SK-N-SH (cell line): Measurements from ENCODE around the gene MIF. TPM values are rescaled to one million over a fixed set of nuclear protein-coding genes. Genes with fewer than 3 reads are reported as not detected.
A peak's percentile ranks its signal among the peaks of the same experiment; 100 is the strongest.

Source experiments
- CTCF ChIA-PET: fragments of 300-600, 350-600 bp; formaldehyde crosslinking; extraction: SDS; loops from one replicate; lab custom pipeline; 2021; lab: Yijun Ruan, JAX
- POLR2A ChIA-PET: fragments of 350-600 bp; sonication (Branson Sonifier 250); formaldehyde crosslinking; extraction: SDS; loops from one replicate; lab custom pipeline; 2020; ENCODE audit warnings: antibody characterized with exemption, inconsistent platforms; lab: Yijun Ruan, JAX
- DNase-seq: peaks from one replicate; pipeline ENCODE4 v3.0.0; 2012
- H2AFZ ChIP-seq: fragments of 200-600 bp; sonication (generic); 2 replicates; pipeline ENCODE4 v1.8.1; 2016; ENCODE audit warnings: antibody characterized with exemption, mild to moderate bottlenecking, low read depth
- H3F3A ChIP-seq: fragments of 200-600 bp; sonication (generic); replicated peaks from 2 replicates; pipeline ENCODE3; 2016; ENCODE audit warnings: antibody characterized with exemption, mild to moderate bottlenecking; ENCODE audit not compliant: insufficient read depth
- H3K27ac ChIP-seq, 2 experiments: fragments of 200-500 bp in 1 of 2; fragments of 200-600 bp in 1 of 2; sonication (Bioruptor generic) in 1 of 2; sonication (generic), shearing (Covaris generic) in 1 of 2; 2 replicates each; pipeline versions ENCODE4 v1.5.1 to v1.6.1; 2014 to 2016; ENCODE audit warnings: low read depth in 2 of 2, inconsistent platforms in 1 of 2, low read length in 1 of 2, mild to moderate bottlenecking in 1 of 2, mixed read lengths in 1 of 2
- H3K27me3 ChIP-seq: fragments of 200-600 bp; sonication (generic), shearing (Covaris generic); 2 replicates; pipeline ENCODE4 v1.6.1; 2016; ENCODE audit warnings: mixed run types; ENCODE audit not compliant: insufficient read depth
- H3K36me3 ChIP-seq, 2 experiments: fragments of 200-500 bp in 1 of 2; fragments of 200-600 bp in 1 of 2; sonication (Bioruptor generic) in 1 of 2; sonication (generic) in 1 of 2; replicated peaks in 1 of 2; 2 replicates each; pipeline versions ENCODE3 to v1.5.1; 2014 to 2016; ENCODE audit warnings: low read length in 1 of 2, mild to moderate bottlenecking in 1 of 2; ENCODE audit not compliant: insufficient read depth in 2 of 2, control insufficient read depth in 1 of 2
- H3K4me1 ChIP-seq, 2 experiments: fragments of 200-500 bp in 1 of 2; fragments of 200-600 bp in 1 of 2; sonication (Bioruptor generic) in 1 of 2; sonication (generic), shearing (Covaris generic) in 1 of 2; 2 replicates each; pipeline versions ENCODE4 v1.5.1 to v1.6.1; 2014 to 2016; ENCODE audit warnings: low read depth in 1 of 2, low read length in 1 of 2, mixed run types in 1 of 2; ENCODE audit not compliant: insufficient read depth in 2 of 2, control insufficient read depth in 1 of 2
- H3K4me2 ChIP-seq: fragments of 200-600 bp; sonication (generic), shearing (Covaris generic); 2 replicates; pipeline ENCODE4 v1.6.1; 2017; ENCODE audit warnings: mixed run types
- H3K4me3 ChIP-seq, 2 experiments: fragments of 200-500 bp in 1 of 2; fragments of 200-600 bp in 1 of 2; sonication (Bioruptor generic) in 1 of 2; sonication (generic), shearing (Covaris generic) in 1 of 2; 2 replicates each; pipeline versions ENCODE4 v1.5.1 to v1.8.1; 2014 to 2016; ENCODE audit warnings: low read depth in 2 of 2, inconsistent platforms in 1 of 2, low read length in 1 of 2, mild to moderate bottlenecking in 1 of 2, mixed read lengths in 1 of 2, moderate library complexity in 1 of 2
- H3K79me2 ChIP-seq: fragments of 200-600 bp; sonication (generic); 2 replicates; pipeline ENCODE4 v1.8.1; 2017; ENCODE audit warnings: mild to moderate bottlenecking; ENCODE audit not compliant: insufficient read depth
- H3K9ac ChIP-seq: fragments of 200-600 bp; sonication (generic); 2 replicates; pipeline ENCODE4 v1.6.1; 2017; ENCODE audit warnings: mixed run types
- H3K9me2 ChIP-seq: fragments of 200-600 bp; sonication (generic); 2 replicates; pipeline ENCODE4 v1.6.1; 2017; ENCODE audit warnings: mixed run types
- H3K9me3 ChIP-seq: fragments of 200-600 bp; sonication (generic); 2 replicates; pipeline ENCODE4 v1.6.1; 2017; ENCODE audit warnings: mixed run types, mild to moderate bottlenecking, moderate library complexity
- H4K20me1 ChIP-seq: fragments of 200-600 bp; sonication (generic); 2 replicates; pipeline ENCODE4 v1.6.1; 2017; ENCODE audit warnings: mild to moderate bottlenecking, mixed run types; ENCODE audit not compliant: insufficient read depth
- ELF1 ChIP-seq: IDR thresholded peaks from 2 replicates; pipeline ENCODE4 v1.4.0; 2012
- EZH2phosphoT487 ChIP-seq: fragments of 200-600 bp; sonication (generic); IDR thresholded peaks from 2 replicates; pipeline ENCODE4 v1.6.1; 2017; ENCODE audit warnings: low read depth, mixed run types, mild to moderate bottlenecking, antibody characterized with exemption, moderate library complexity, borderline replicate concordance
- FOSL2 ChIP-seq: IDR thresholded peaks from 2 replicates; pipeline ENCODE4 v1.4.0; 2012; ENCODE audit warnings: low read depth, mild to moderate bottlenecking, moderate library complexity, borderline replicate concordance
- FOXJ3 ChIP-seq: sonication (generic); formaldehyde crosslinking; IDR thresholded peaks from 2 replicates; pipeline ENCODE4 v1.5.1; 2020; ENCODE audit warnings: mild to moderate bottlenecking, missing genetic modification reagents
- FOXM1 ChIP-seq: IDR thresholded peaks from 2 replicates; pipeline ENCODE4 v1.4.0; 2012; ENCODE audit warnings: low read depth, mild to moderate bottlenecking
- GABPA ChIP-seq: IDR thresholded peaks from 2 replicates; pipeline ENCODE4 v1.4.0; 2012; ENCODE audit warnings: low read depth, mild to moderate bottlenecking
- GATA2 ChIP-seq: sonication (generic); formaldehyde crosslinking; IDR thresholded peaks from 2 replicates; pipeline ENCODE4 v1.5.0; 2020; ENCODE audit warnings: mild to moderate bottlenecking, missing genetic modification reagents
- MEF2A ChIP-seq: IDR thresholded peaks from 2 replicates; pipeline ENCODE4 v1.4.0; 2012; ENCODE audit warnings: low read depth, borderline replicate concordance
- MXI1 ChIP-seq: IDR thresholded peaks from 2 replicates; pipeline ENCODE4 v1.6.1; 2012; ENCODE audit warnings: mild to moderate bottlenecking, low read depth, low read length, improper control_type of control experiment
- RAD21 ChIP-seq: IDR thresholded peaks from 2 replicates; pipeline ENCODE4 v1.6.1; 2012; ENCODE audit warnings: mild to moderate bottlenecking, low read length
- RCOR1 ChIP-seq: fragments of 150-350 bp; IDR thresholded peaks from 2 replicates; pipeline ENCODE4 v1.6.1; 2017; ENCODE audit warnings: antibody characterized with exemption, low read length
- RXRA ChIP-seq: IDR thresholded peaks from 2 replicates; pipeline ENCODE4 v1.4.0; 2012; ENCODE audit warnings: low read depth, mild to moderate bottlenecking, borderline replicate concordance
- SIN3A ChIP-seq: IDR thresholded peaks from 2 replicates; pipeline ENCODE4 v1.6.1; 2012; ENCODE audit warnings: low read depth, mild to moderate bottlenecking, low read length, moderate library complexity, borderline replicate concordance
- TAF1 ChIP-seq: IDR thresholded peaks from 2 replicates; pipeline ENCODE4 v1.6.1; 2012; ENCODE audit warnings: low read depth, mild to moderate bottlenecking, low read length, moderate library complexity, borderline replicate concordance
- TCF12 ChIP-seq: IDR thresholded peaks from 2 replicates; pipeline ENCODE4 v1.4.0; 2012
- TEAD4 ChIP-seq: IDR thresholded peaks from 2 replicates; pipeline ENCODE4 v1.4.0; 2012; ENCODE audit warnings: mild to moderate bottlenecking, borderline replicate concordance; ENCODE audit not compliant: insufficient read depth
- YY1 ChIP-seq: IDR thresholded peaks from 2 replicates; pipeline ENCODE4 v1.4.0; 2012; ENCODE audit warnings: low read depth, mild to moderate bottlenecking
- WGBS: methylation state at CpG from one replicate; pipeline ENCODE4 v1.1.6; 2017; ENCODE audit warnings: low lambda C conversion rate; 5-methylcytosine and 5-hydroxymethylcytosine counted together
- polyA plus RNA-seq, 3 experiments: library from polyadenylated mRNA; depleted of rRNA; stranded (reverse); fragments of >200 nt; gene quantifications; 2 replicates each; pipeline ENCODE4 v1.2.3, GENCODE V29; 2012
- TF ChIP-seq, protein P1 (sequence below): IDR thresholded peaks from 2 replicates; pipeline ENCODE4 v1.6.1; 2012; ENCODE audit warnings: mild to moderate bottlenecking, low read depth, low read length, moderate library complexity
- TF ChIP-seq, protein P2 (sequence below): IDR thresholded peaks from 2 replicates; pipeline ENCODE4 v1.4.0; 2012; ENCODE audit warnings: low read depth, borderline replicate concordance
- TF ChIP-seq, protein P3 (sequence below): IDR thresholded peaks from 2 replicates; pipeline ENCODE4; 2012
- TF ChIP-seq, protein P4 (sequence below): fragments of 150-350 bp; IDR thresholded peaks from 2 replicates; pipeline ENCODE4 v1.6.1; 2017; ENCODE audit warnings: antibody characterized with exemption, low read length, low read depth, borderline replicate concordance
- TF ChIP-seq, protein P5 (sequence below): IDR thresholded peaks from 2 replicates; pipeline ENCODE4 v1.4.0; 2012; ENCODE audit warnings: low read depth
- TF ChIP-seq, protein P6 (sequence below): fragments of 200-600 bp; sonication (generic); IDR thresholded peaks from 2 replicates; pipeline ENCODE4 v1.6.1; 2017; ENCODE audit warnings: antibody characterized with exemption, mild to moderate bottlenecking, moderate library complexity

MIF gene
- polyA plus RNA-seq, 1 of the 3 experiments (the other 2 are of a cell fraction): 565 TPM

DNA sequence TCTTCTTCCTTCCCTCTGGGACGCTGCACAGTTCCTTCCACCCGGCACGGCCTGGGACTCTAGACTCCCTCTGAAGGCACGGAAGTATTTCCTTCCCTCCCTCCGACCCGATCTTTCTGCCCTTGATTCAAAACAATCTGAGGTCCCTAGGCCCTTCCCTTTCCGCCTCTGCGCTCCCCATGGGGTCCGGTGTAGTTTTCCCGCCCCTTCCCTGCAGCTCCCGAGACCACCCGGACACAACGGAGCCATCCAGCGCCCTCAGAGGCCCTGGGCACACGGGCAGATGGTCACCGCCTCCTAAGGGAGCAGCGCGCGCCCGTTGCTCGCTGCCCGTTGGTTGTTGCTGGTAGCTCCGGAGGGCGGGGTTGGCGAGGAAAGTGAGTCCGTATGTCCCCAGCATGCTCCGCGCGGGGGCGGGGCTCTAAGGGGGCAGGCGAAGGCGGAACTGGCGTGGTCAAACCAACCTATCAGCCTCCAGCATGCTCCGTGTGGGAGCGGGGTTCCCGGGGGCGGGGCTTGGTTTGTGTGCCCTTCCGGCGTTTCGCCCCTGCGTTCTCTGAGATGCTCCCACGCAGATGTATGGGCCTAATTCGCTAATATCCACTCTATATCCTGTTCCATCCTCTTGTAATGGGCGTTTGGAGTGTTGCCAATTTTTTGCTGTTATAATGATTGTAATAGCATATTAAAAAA lies 19.6 kb downstream of the MIF start:
- Histone ChIP-seq H3K4me2 (peak overlapping the region; percentile 84), H3K4me1 (peaks cover 0 to 6% of the 10 kb centered on the region in 2 experiments; a peak in 2 of 4 replicates), H2AFZ (peak overlapping the region; percentile 84), H3K9me2 (no peaks in the 10 kb centered on the region), H3K27me3 (no peaks in the 10 kb centered on the region), H4K20me1 (no peaks in the 10 kb centered on the region), H3K79me2 (no peaks in the 10 kb centered on the region), H3K9ac (peak overlapping the region; percentile 79), H3K4me3 (peak overlapping the region; percentile 68), H3K36me3 (no peaks in the 10 kb centered on the region), H3K27ac (peak overlapping the region; percentile 77 to 97), H3K9me3 (no peaks in the 10 kb centered on the region), H3F3A (peaks cover 14% of the 10 kb centered on the region)
- DNase-seq: peak; percentile 98
- ChIA-PET CTCF (interaction anchor here (0.6 to 2.0 kb wide), 6 partner anchors 11 to 75 kb away, joined by 3 to 8 read pairs (median 5); partner anchors contain the start of genes DERL3 and MIF), POLR2A (interaction anchor here (1.0 to 2.6 kb wide), 5 partner anchors 11 to 56 kb away, joined by 3 to 15 read pairs (median 7); partner anchors contain the start of gene MIF)
- WGBS: 8% methylated on average over 18 of the region's 44 CpGs
- TF ChIP-seq FOXJ3 (CRISPR knock-in tag) (peak; percentile 75), TCF12 (no peak; the same call in 1 of the 2 replicates), RXRA (no peak), FOSL2 (no peak), TEAD4 (no peak), SIN3A (no peak), RAD21 (no peak), EZH2phosphoT487 (no peak), MXI1 (peak; percentile 84; the same call in 1 of the 2 replicates), RCOR1 (no peak), FOXM1 (no peak), GABPA (peak; percentile 63; the same call in 1 of the 2 replicates), ELF1 (peak; percentile 75), TAF1 (peak; percentile 73), MEF2A (no peak), GATA2 (CRISPR knock-in tag) (no peak), YY1 (peak; percentile 65; the same call in 1 of the 2 replicates)
- TF ChIP-seq, protein P1, sequence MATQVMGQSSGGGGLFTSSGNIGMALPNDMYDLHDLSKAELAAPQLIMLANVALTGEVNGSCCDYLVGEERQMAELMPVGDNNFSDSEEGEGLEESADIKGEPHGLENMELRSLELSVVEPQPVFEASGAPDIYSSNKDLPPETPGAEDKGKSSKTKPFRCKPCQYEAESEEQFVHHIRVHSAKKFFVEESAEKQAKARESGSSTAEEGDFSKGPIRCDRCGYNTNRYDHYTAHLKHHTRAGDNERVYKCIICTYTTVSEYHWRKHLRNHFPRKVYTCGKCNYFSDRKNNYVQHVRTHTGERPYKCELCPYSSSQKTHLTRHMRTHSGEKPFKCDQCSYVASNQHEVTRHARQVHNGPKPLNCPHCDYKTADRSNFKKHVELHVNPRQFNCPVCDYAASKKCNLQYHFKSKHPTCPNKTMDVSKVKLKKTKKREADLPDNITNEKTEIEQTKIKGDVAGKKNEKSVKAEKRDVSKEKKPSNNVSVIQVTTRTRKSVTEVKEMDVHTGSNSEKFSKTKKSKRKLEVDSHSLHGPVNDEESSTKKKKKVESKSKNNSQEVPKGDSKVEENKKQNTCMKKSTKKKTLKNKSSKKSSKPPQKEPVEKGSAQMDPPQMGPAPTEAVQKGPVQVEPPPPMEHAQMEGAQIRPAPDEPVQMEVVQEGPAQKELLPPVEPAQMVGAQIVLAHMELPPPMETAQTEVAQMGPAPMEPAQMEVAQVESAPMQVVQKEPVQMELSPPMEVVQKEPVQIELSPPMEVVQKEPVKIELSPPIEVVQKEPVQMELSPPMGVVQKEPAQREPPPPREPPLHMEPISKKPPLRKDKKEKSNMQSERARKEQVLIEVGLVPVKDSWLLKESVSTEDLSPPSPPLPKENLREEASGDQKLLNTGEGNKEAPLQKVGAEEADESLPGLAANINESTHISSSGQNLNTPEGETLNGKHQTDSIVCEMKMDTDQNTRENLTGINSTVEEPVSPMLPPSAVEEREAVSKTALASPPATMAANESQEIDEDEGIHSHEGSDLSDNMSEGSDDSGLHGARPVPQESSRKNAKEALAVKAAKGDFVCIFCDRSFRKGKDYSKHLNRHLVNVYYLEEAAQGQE: no peak
- TF ChIP-seq, protein P2, sequence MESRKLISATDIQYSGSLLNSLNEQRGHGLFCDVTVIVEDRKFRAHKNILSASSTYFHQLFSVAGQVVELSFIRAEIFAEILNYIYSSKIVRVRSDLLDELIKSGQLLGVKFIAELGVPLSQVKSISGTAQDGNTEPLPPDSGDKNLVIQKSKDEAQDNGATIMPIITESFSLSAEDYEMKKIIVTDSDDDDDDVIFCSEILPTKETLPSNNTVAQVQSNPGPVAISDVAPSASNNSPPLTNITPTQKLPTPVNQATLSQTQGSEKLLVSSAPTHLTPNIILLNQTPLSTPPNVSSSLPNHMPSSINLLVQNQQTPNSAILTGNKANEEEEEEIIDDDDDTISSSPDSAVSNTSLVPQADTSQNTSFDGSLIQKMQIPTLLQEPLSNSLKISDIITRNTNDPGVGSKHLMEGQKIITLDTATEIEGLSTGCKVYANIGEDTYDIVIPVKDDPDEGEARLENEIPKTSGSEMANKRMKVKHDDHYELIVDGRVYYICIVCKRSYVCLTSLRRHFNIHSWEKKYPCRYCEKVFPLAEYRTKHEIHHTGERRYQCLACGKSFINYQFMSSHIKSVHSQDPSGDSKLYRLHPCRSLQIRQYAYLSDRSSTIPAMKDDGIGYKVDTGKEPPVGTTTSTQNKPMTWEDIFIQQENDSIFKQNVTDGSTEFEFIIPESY: no peak
- TF ChIP-seq, protein P3, sequence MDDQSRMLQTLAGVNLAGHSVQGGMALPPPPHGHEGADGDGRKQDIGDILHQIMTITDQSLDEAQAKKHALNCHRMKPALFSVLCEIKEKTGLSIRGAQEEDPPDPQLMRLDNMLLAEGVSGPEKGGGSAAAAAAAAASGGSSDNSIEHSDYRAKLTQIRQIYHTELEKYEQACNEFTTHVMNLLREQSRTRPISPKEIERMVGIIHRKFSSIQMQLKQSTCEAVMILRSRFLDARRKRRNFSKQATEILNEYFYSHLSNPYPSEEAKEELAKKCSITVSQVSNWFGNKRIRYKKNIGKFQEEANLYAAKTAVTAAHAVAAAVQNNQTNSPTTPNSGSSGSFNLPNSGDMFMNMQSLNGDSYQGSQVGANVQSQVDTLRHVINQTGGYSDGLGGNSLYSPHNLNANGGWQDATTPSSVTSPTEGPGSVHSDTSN: no peak
- TF ChIP-seq, protein P4, sequence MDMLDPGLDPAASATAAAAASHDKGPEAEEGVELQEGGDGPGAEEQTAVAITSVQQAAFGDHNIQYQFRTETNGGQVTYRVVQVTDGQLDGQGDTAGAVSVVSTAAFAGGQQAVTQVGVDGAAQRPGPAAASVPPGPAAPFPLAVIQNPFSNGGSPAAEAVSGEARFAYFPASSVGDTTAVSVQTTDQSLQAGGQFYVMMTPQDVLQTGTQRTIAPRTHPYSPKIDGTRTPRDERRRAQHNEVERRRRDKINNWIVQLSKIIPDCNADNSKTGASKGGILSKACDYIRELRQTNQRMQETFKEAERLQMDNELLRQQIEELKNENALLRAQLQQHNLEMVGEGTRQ: no peak
- TF ChIP-seq, protein P5, sequence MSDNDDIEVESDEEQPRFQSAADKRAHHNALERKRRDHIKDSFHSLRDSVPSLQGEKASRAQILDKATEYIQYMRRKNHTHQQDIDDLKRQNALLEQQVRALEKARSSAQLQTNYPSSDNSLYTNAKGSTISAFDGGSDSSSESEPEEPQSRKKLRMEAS: peak; percentile 89
- TF ChIP-seq, protein P6, sequence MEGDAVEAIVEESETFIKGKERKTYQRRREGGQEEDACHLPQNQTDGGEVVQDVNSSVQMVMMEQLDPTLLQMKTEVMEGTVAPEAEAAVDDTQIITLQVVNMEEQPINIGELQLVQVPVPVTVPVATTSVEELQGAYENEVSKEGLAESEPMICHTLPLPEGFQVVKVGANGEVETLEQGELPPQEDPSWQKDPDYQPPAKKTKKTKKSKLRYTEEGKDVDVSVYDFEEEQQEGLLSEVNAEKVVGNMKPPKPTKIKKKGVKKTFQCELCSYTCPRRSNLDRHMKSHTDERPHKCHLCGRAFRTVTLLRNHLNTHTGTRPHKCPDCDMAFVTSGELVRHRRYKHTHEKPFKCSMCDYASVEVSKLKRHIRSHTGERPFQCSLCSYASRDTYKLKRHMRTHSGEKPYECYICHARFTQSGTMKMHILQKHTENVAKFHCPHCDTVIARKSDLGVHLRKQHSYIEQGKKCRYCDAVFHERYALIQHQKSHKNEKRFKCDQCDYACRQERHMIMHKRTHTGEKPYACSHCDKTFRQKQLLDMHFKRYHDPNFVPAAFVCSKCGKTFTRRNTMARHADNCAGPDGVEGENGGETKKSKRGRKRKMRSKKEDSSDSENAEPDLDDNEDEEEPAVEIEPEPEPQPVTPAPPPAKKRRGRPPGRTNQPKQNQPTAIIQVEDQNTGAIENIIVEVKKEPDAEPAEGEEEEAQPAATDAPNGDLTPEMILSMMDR: no peak
